Right hindlimb (tissue), 1 donor: Measurements from ENCODE around the gene CSNK2A1.

Experiments used
- DNase-seq: peaks from one replicate; pipeline ENCODE4 v3.0.0-alpha.2; 2018

The CSNK2A1 gene

GRCh38 chr20:427849-428657 is 115.5 kb downstream of the CSNK2A1 start:
- DNase-seq = no peak

GRCh38 chr20:427401-427800 is 116.2 kb downstream of the CSNK2A1 start:
- no peak for DNase-seq

GRCh38 chr20:426566-426965 is 117.0 kb downstream of the CSNK2A1 start:
- no peak for DNase-seq
